ENCODE measurements around the gene RTN1.

GRCh38 chr14:59846595-59846994, 24.0 kb downstream of the RTN1 start:
- no peak for TF ChIP-seq CTCF (IDR thresholded peaks at IDR 0.05)
- no peak for TF ChIP-seq EZH2 (IDR thresholded peaks at IDR 0.05; ENCODE audit: borderline replicate concordance, insufficient read depth, low read depth, low read length, poor library complexity, severe bottlenecking)
